HEK293 (cell line): Measurements from ENCODE around the gene ATP2A3.

Source experiments
- CTCF ChIA-PET: fragments of 350-600 bp; formaldehyde crosslinking; extraction: SDS; loops from one replicate; lab custom pipeline; 2021; ENCODE audit warnings: antibody characterized with exemption; lab: Yijun Ruan, JAX
- POLR2A ChIA-PET: fragments of 300-600 bp; formaldehyde crosslinking; extraction: SDS; loops from one replicate; lab custom pipeline; 2020; ENCODE audit warnings: antibody characterized with exemption, inconsistent platforms; lab: Yijun Ruan, JAX
- H3K27ac ChIP-seq: fragments of 200-500 bp; sonication (Bioruptor generic); 2 replicates; pipeline ENCODE4 v1.5.1; 2014; ENCODE audit warnings: low read depth, low read length, control low read depth, inconsistent platforms; ENCODE audit errors: extremely low read depth
- H3K36me3 ChIP-seq, 2 experiments: fragments of 200-500 bp in 1 of 2; sonication (Bioruptor generic) in 1 of 2; 1 replicate in 1 of 2; 2 replicates in 1 of 2; pipeline ENCODE4 v1.5.1; 2014 to 2017; ENCODE audit warnings: inconsistent platforms in 2 of 2, low read length in 2 of 2; ENCODE audit not compliant: control insufficient read depth in 2 of 2, insufficient read depth in 1 of 2
- H3K4me1 ChIP-seq: fragments of 200-500 bp; sonication (Bioruptor generic); 2 replicates; pipeline ENCODE4 v1.5.1; 2014; ENCODE audit warnings: mild to moderate bottlenecking, low read length, inconsistent platforms; ENCODE audit not compliant: control insufficient read depth, insufficient read depth
- H3K4me3 ChIP-seq: 2 replicates; pipeline ENCODE4 v1.5.1; 2011; ENCODE audit warnings: low read depth, mild to moderate bottlenecking, control low read depth, low read length, moderate library complexity
- H3K9me3 ChIP-seq: fragments of 200-500 bp; sonication (Bioruptor generic); 2 replicates; pipeline ENCODE4 v1.5.1; 2014; ENCODE audit warnings: low read depth, low read length, inconsistent platforms; ENCODE audit not compliant: control insufficient read depth, insufficient read depth
- CTCF ChIP-seq: fragments of 450-650 bp; formaldehyde crosslinking; IDR thresholded peaks from 2 replicates; pipeline ENCODE4 v1.5.1; 2016; ENCODE audit warnings: missing biosample characterization, missing genetic modification characterization
- EGR2 ChIP-seq: fragments of 450-650 bp; formaldehyde crosslinking; IDR thresholded peaks from 2 replicates; pipeline ENCODE4 v1.5.1; 2016; ENCODE audit warnings: low read depth, missing biosample characterization, missing genetic modification characterization
- MEIS1 ChIP-seq: sonication (generic); formaldehyde crosslinking; IDR thresholded peaks from 2 replicates; pipeline ENCODE4 v1.8.1; 2022; ENCODE audit warnings: missing genetic modification reagents, mild to moderate bottlenecking, borderline replicate concordance
- SCRT2 ChIP-seq: fragments of 450-650 bp; formaldehyde crosslinking; IDR thresholded peaks from 2 replicates; pipeline ENCODE4 v1.5.1; 2016; ENCODE audit warnings: missing biosample characterization, missing genetic modification characterization
- SP3 ChIP-seq: fragments of 450-650 bp; formaldehyde crosslinking; IDR thresholded peaks from 2 replicates; pipeline ENCODE4 v1.5.1; 2016; ENCODE audit warnings: missing biosample characterization, missing genetic modification characterization
- TCF7L2 ChIP-seq: IDR thresholded peaks from 2 replicates; pipeline ENCODE4 v1.6.1; 2011; ENCODE audit warnings: low read depth, mild to moderate bottlenecking, inconsistent platforms, low read length, moderate library complexity, borderline replicate concordance
- WT1 ChIP-seq: fragments of 450-650 bp; formaldehyde crosslinking; IDR thresholded peaks from 2 replicates; pipeline ENCODE4 v1.5.1; 2016; ENCODE audit warnings: missing biosample characterization, missing genetic modification characterization
- ZBTB44 ChIP-seq: fragments of 450-650 bp; IDR thresholded peaks from 2 replicates; pipeline ENCODE4 v1.5.1; 2018; ENCODE audit warnings: missing biosample characterization, mild to moderate bottlenecking, missing genetic modification characterization
- ZBTB49 ChIP-seq: fragments of 450-650 bp; formaldehyde crosslinking; IDR thresholded peaks from 2 replicates; pipeline ENCODE4 v1.5.1; 2016; ENCODE audit warnings: missing biosample characterization, missing genetic modification characterization, low read depth
- ZFP37 ChIP-seq: fragments of 450-650 bp; formaldehyde crosslinking; IDR thresholded peaks from 2 replicates; pipeline ENCODE4 v1.5.1; 2016; ENCODE audit warnings: missing biosample characterization, missing genetic modification characterization
- ZNF114 ChIP-seq: fragments of 450-650 bp; formaldehyde crosslinking; IDR thresholded peaks from 2 replicates; pipeline ENCODE4 v1.5.0; 2017; ENCODE audit warnings: missing biosample characterization, missing genetic modification characterization
- ZNF148 ChIP-seq: fragments of 450-650 bp; formaldehyde crosslinking; IDR thresholded peaks from 2 replicates; pipeline ENCODE4 v1.5.0; 2017; ENCODE audit warnings: missing biosample characterization, missing genetic modification characterization, borderline replicate concordance
- ZNF23 ChIP-seq: fragments of 450-650 bp; formaldehyde crosslinking; IDR thresholded peaks from 2 replicates; pipeline ENCODE4 v1.5.1; 2016; ENCODE audit warnings: missing biosample characterization, missing genetic modification characterization, borderline replicate concordance
- ZNF239 ChIP-seq: fragments of 450-650 bp; formaldehyde crosslinking; IDR thresholded peaks from 2 replicates; pipeline ENCODE4 v1.5.1; 2016; ENCODE audit warnings: missing biosample characterization, missing genetic modification characterization
- ZNF24 ChIP-seq: fragments of 450-650 bp; formaldehyde crosslinking; IDR thresholded peaks from 2 replicates; pipeline ENCODE4 v1.5.1; 2016; ENCODE audit warnings: missing biosample characterization, missing genetic modification characterization
- ZNF248 ChIP-seq: fragments of 450-650 bp; formaldehyde crosslinking; IDR thresholded peaks from 2 replicates; pipeline ENCODE4 v1.5.1; 2017; ENCODE audit warnings: missing biosample characterization, missing genetic modification characterization
- ZNF354C ChIP-seq: fragments of 450-650 bp; formaldehyde crosslinking; IDR thresholded peaks from 2 replicates; pipeline ENCODE4 v1.5.1; 2016; ENCODE audit warnings: missing biosample characterization, missing genetic modification characterization, low read depth, borderline replicate concordance
- ZNF404 ChIP-seq: fragments of 450-650 bp; formaldehyde crosslinking; IDR thresholded peaks from 2 replicates; pipeline ENCODE4 v1.5.1; 2017; ENCODE audit warnings: missing biosample characterization, missing genetic modification characterization
- ZNF426 ChIP-seq: fragments of 450-650 bp; formaldehyde crosslinking; IDR thresholded peaks from 2 replicates; pipeline ENCODE4 v1.5.1; 2017; ENCODE audit warnings: missing biosample characterization, missing genetic modification characterization, mild to moderate bottlenecking, inconsistent platforms, moderate library complexity
- ZNF433 ChIP-seq: fragments of 450-650 bp; formaldehyde crosslinking; IDR thresholded peaks from 2 replicates; pipeline ENCODE4 v1.5.1; 2016; ENCODE audit warnings: missing biosample characterization, missing genetic modification characterization, low read depth
- ZNF473 ChIP-seq: fragments of 450-650 bp; formaldehyde crosslinking; IDR thresholded peaks from 2 replicates; pipeline ENCODE4 v1.5.1; 2017; ENCODE audit warnings: missing biosample characterization, missing genetic modification characterization
- ZNF521 ChIP-seq: fragments of 450-650 bp; formaldehyde crosslinking; IDR thresholded peaks from 2 replicates; pipeline ENCODE4 v1.5.1; 2017; ENCODE audit warnings: missing biosample characterization, mild to moderate bottlenecking, missing genetic modification characterization
- ZNF560 ChIP-seq: fragments of 450-650 bp; formaldehyde crosslinking; IDR thresholded peaks from 2 replicates; pipeline ENCODE4 v1.5.1; 2017; ENCODE audit warnings: missing biosample characterization, missing genetic modification characterization, borderline replicate concordance
- ZNF571 ChIP-seq: fragments of 450-650 bp; formaldehyde crosslinking; IDR thresholded peaks from 2 replicates; pipeline ENCODE4 v1.5.0; 2017; ENCODE audit warnings: missing biosample characterization, missing genetic modification characterization
- ZNF610 ChIP-seq: fragments of 450-650 bp; formaldehyde crosslinking; IDR thresholded peaks from 2 replicates; pipeline ENCODE4 v1.5.1; 2016; ENCODE audit warnings: missing biosample characterization, missing genetic modification characterization, borderline replicate concordance
- ZNF76 ChIP-seq: fragments of 450-650 bp; formaldehyde crosslinking; IDR thresholded peaks from 2 replicates; pipeline ENCODE4; 2016; ENCODE audit warnings: low read depth, missing biosample characterization, missing genetic modification characterization, borderline replicate concordance
- ZSCAN5A ChIP-seq: fragments of 450-650 bp; formaldehyde crosslinking; IDR thresholded peaks from 2 replicates; pipeline ENCODE4 v1.5.1; 2016; ENCODE audit warnings: missing biosample characterization, missing genetic modification characterization

ATP2A3 gene

GRCh38 chr17:3890082-3890877 is 74.0 kb downstream of the ATP2A3 start:
- Histone ChIP-seq H3K27ac (peak overlapping the region; percentile 90), H3K36me3 (peaks cover 0 to 8% of the 10 kb centered on the region in 2 experiments; a peak in 1 of 3 replicates), H3K9me3 (no peaks in the 10 kb centered on the region), H3K4me1 (peaks cover 42% of the 10 kb centered on the region), H3K4me3 (no peak overlapping the region)
- CTCF ChIA-PET = interaction anchor here (0.6 to 3.0 kb wide), 8 partner anchors 16 to 1065 kb away, joined by 3 to 16 read pairs (median 5); partner anchors contain the start of gene NCBP3
- POLR2A ChIA-PET = interaction anchor here (0.5 to 1.8 kb wide), 13 partner anchors 10 to 1496 kb away, joined by 3 to 11 read pairs (median 4); partner anchors contain the start of genes HASPIN and NCBP3
- peak; percentile 99 for TF ChIP-seq WT1 (tag by site-specific recombination)
- TF ChIP-seq ZBTB49 (tag by site-specific recombination) = no peak
- peak; percentile 97 for TF ChIP-seq ZSCAN5A (tag by site-specific recombination)
- no peak for TF ChIP-seq ZNF426 (tag by site-specific recombination)
- peak; percentile 100 for TF ChIP-seq ZNF24 (tag by site-specific recombination)
- peak; percentile 90; the same call in 1 of the 2 replicates for TF ChIP-seq ZNF473
- TF ChIP-seq ZNF148 (tag by site-specific recombination) = peak; percentile 95
- no peak for TF ChIP-seq ZNF23 (tag by site-specific recombination)
- TF ChIP-seq ZNF248 (tag by site-specific recombination) = 0 out of 2 replicates have a peak, but pooled peaks have one; percentile 21
- TF ChIP-seq ZNF521 = no peak
- no peak for TF ChIP-seq ZNF560 (tag by site-specific recombination)
- peak; percentile 94 for TF ChIP-seq ZBTB44 (tag by site-specific recombination)
- TF ChIP-seq TCF7L2 = no peak
- TF ChIP-seq ZFP37 (tag by site-specific recombination) = peak; percentile 98
- TF ChIP-seq ZNF433 (tag by site-specific recombination) = no peak
- TF ChIP-seq ZNF610 (tag by site-specific recombination) = peak; percentile 90
- TF ChIP-seq SCRT2 (tag by site-specific recombination) = peak; percentile 94
- TF ChIP-seq ZNF76 (tag by site-specific recombination) = peak; percentile 84; the same call in 1 of the 2 replicates
- no peak for TF ChIP-seq CTCF (tag by site-specific recombination)
- TF ChIP-seq ZNF114 (tag by site-specific recombination) = no peak
- TF ChIP-seq ZNF239 = peak; percentile 78; the same call in 1 of the 2 replicates
- TF ChIP-seq ZNF571 (tag by site-specific recombination) = no peak
- TF ChIP-seq ZNF404 = no peak
- no peak for TF ChIP-seq MEIS1 (CRISPR knock-in tag)
- peak; percentile 86 for TF ChIP-seq SP3 (tag by site-specific recombination)
- TF ChIP-seq ZNF354C = peak; percentile 12; the same call in 1 of the 2 replicates
- TF ChIP-seq EGR2 (tag by site-specific recombination) = peak; percentile 97
